A673 (cell line): ENCODE results near the gene SEC31B. TPM values are rescaled to one million over a fixed set of nuclear protein-coding genes. Genes with fewer than 3 reads are reported as not detected.

ENCODE experiments used
- BruUV-seq: library from RNA; stranded (reverse); fragments of 400-500 nt; replicated peaks from 2 replicates; lab custom pipeline; 2021; lab: Mats Ljungman, UMichigan
- CTCF ChIA-PET: fragments of 300-600 bp; sonication (Branson Sonifier 250); formaldehyde crosslinking; loops from one replicate; lab custom pipeline; 2022; ENCODE audit warnings: antibody characterized with exemption; lab: Charles Lee
- POLR2A ChIA-PET: fragments of 300-600 bp; sonication (Branson Sonifier 250); formaldehyde crosslinking; loops from one replicate; lab custom pipeline; 2022; ENCODE audit warnings: antibody characterized with exemption; ENCODE audit not compliant: low non-redundant PET; lab: Charles Lee
- DNase-seq: peaks from one replicate; pipeline ENCODE4 v3.0.0-alpha.2; 2015; ENCODE audit warnings: low spot score
- H3K27ac ChIP-seq: fragments of 200-600 bp; sonication (generic); 2 replicates; pipeline ENCODE4 v1.5.1; 2016; ENCODE audit warnings: mixed run types, low read depth, mild to moderate bottlenecking, mixed read lengths, antibody characterized with exemption, low read length; ENCODE audit not compliant: poor library complexity, severe bottlenecking
- H3K27me3 ChIP-seq: fragments of 200-600 bp; sonication (generic); replicated peaks from 2 replicates; pipeline ENCODE4 v1.6.1; 2017; ENCODE audit warnings: mixed run types, low read depth, mild to moderate bottlenecking, mixed read lengths, antibody characterized with exemption, low read length; ENCODE audit not compliant: insufficient read depth, poor library complexity
- H3K36me3 ChIP-seq: fragments of 200-600 bp; sonication (generic); 2 replicates; pipeline ENCODE4 v1.6.1; 2016; ENCODE audit warnings: mixed run types, mild to moderate bottlenecking, mixed read lengths, antibody characterized with exemption, low read length; ENCODE audit not compliant: insufficient read depth, poor library complexity, severe bottlenecking
- H3K4me1 ChIP-seq: fragments of 200-600 bp; sonication (generic); 2 replicates; pipeline ENCODE4 v1.6.1; 2017; ENCODE audit warnings: mixed run types, mild to moderate bottlenecking, mixed read lengths, antibody characterized with exemption, low read length; ENCODE audit not compliant: insufficient read depth, poor library complexity, severe bottlenecking
- H3K4me3 ChIP-seq: fragments of 200-600 bp; sonication (generic); 2 replicates; pipeline ENCODE4 v1.5.1; 2016; ENCODE audit warnings: low read depth, mixed run types, mild to moderate bottlenecking, mixed read lengths, low read length; ENCODE audit not compliant: poor library complexity, severe bottlenecking
- H3K9me3 ChIP-seq: fragments of 200-600 bp; sonication (generic); 2 replicates; pipeline ENCODE4 v1.6.1; 2016; ENCODE audit warnings: mixed run types, low read depth, mild to moderate bottlenecking, mixed read lengths, antibody characterized with exemption, low read length; ENCODE audit not compliant: poor library complexity, severe bottlenecking
- CTCF ChIP-seq: fragments of 300-800, 200-600 bp; sonication (generic); conservative IDR thresholded peaks from 2 replicates; pipeline ENCODE4 v1.5.1; 2017; ENCODE audit warnings: low read depth, mild to moderate bottlenecking, antibody characterized with exemption, low read length, moderate library complexity, mixed read lengths
- EZH2 ChIP-seq: fragments of 200-600 bp; sonication (generic); IDR thresholded peaks from 2 replicates; pipeline ENCODE4 v1.6.1; 2017; ENCODE audit warnings: borderline replicate concordance, low read depth, mild to moderate bottlenecking, mixed read lengths, antibody characterized with exemption, low read length; ENCODE audit not compliant: poor library complexity, severe bottlenecking
- intact Hi-C: fragments of 100-400 bp; cut with micrococcal nuclease; formaldehyde crosslinking; loops from one replicate; pipeline ENCODE4 v1.10.0; 2022; ENCODE audit not compliant: unreplicated experiment
- total RNA-seq: library from RNA; stranded (reverse); gene quantifications from 2 replicates; pipeline ENCODE4 v1.2.3, GENCODE V29; 2021

The SEC31B gene
- total RNA-seq, 1 experiment from 2014 or later: 3.8 TPM

- Histone ChIP-seq H3K36me3 (no peaks in the 10 kb centered on the region), H3K4me1 (no peaks in the 10 kb centered on the region), H3K4me3 (no peak overlapping the region), H3K27me3 (no peaks in the 10 kb centered on the region), H3K9me3 (no peaks in the 10 kb centered on the region), H3K27ac (no peak overlapping the region)
- no peak for TF ChIP-seq CTCF
- no peak for TF ChIP-seq EZH2
- CTCF ChIA-PET: no interaction called here
- BruUV-seq: no TSS peak
- intact Hi-C loops: no loop called here
- POLR2A ChIA-PET: no interaction called here
- no peak for DNase-seq
Observed at GRCh38 chr10:100490531-100490930, 29.1 kb downstream of the SEC31B start.

DNA sequence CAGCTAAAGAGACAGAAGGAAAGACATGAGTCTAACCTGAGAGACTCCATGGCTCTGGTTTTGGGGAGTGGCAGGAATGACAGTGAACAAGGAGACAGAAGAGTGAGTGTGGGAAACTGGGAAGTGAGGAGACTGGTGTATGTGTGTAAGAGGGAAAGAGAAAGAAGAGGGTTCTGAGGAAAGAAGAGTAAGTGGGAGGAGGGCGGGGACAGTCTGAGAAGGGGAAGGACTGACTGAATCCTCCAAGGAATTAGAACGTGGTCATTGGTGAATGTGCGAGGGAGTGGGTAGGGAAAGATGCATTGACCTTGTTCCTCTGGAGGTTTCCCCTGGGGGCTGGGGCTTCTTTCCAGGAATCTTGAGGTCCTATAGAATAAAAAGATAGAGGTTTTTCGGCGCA lies 30.3 kb downstream of the SEC31B start:
- Histone ChIP-seq H3K27ac (no peak overlapping the region), H3K4me1 (no peaks in the 10 kb centered on the region), H3K27me3 (no peaks in the 10 kb centered on the region), H3K4me3 (no peak overlapping the region), H3K36me3 (no peaks in the 10 kb centered on the region), H3K9me3 (no peaks in the 10 kb centered on the region)
- POLR2A ChIA-PET: no interaction called here
- intact Hi-C loops: no loop called here
- DNase-seq: no peak
- BruUV-seq: no TSS peak
- CTCF ChIA-PET: interaction anchor here (1.4 kb wide), 1 partner anchor 29 kb away, joined by 3 read pairs; no protein-coding TSS in a partner anchor
- no peak for TF ChIP-seq CTCF
- no peak for TF ChIP-seq EZH2

DNA sequence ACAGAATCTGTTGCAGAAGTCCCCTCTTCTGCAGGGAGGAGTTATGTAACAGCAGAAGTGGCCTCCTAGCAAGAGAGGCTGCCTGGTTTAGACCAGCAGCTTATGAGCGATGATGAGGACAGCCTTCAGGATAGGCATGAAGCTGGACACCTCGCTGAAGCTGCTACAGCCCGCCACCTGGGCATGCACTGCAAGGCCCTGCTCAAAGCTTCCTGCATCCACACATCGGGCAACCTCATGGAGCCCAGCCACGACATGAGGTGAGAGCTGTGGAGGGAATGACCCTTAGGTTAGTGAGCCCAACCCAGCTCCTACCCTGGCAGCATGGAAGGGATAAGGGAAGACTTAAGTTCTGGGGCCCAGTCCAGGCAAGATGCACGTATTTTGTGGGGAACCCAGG lies 32.1 kb downstream of the SEC31B start:
- BruUV-seq: no TSS peak
- POLR2A ChIA-PET: no interaction called here

More for the DNA sequence above, 32.1 kb downstream of the SEC31B start:
- H3K27me3 ChIP-seq: peaks cover 10% of the 10 kb centered on the region
- no peaks in the 10 kb centered on the region for H3K9me3 ChIP-seq
- H3K4me1 ChIP-seq: no peaks in the 10 kb centered on the region
- no peak for TF ChIP-seq CTCF
- TF ChIP-seq EZH2: no peak
- H3K36me3 ChIP-seq: no peaks in the 10 kb centered on the region
- no peak overlapping the region for H3K27ac ChIP-seq
- intact Hi-C loops: no loop called here
- CTCF ChIA-PET: no interaction called here
- no peak for DNase-seq
- no peak overlapping the region for H3K4me3 ChIP-seq
